ENCODE measurements around the gene OR9Q1. TPM values are rescaled to one million over a fixed set of nuclear protein-coding genes. Genes with fewer than 3 reads are reported as not detected.

OR9Q1 gene
- total and polyA plus RNA-seq, 2 of the 13 experiments (the other 11 are each of a cell fraction or from before 2014, with no cell fraction given): not detected

GRCh38 chr11:58060939-58061672, 37.4 kb downstream of the OR9Q1 start (continued):
- no peak for TF ChIP-seq ZNF34 (CRISPR knock-in tag; IDR thresholded peaks at IDR 0.05; ENCODE audit: borderline replicate concordance)
- TF ChIP-seq ZNF605 (CRISPR knock-in tag; IDR thresholded peaks at IDR 0.05): no peak
- no peak for TF ChIP-seq STAT5B (CRISPR knock-in tag; IDR thresholded peaks at IDR 0.05)
- TF ChIP-seq MTA1 (CRISPR knock-in tag; IDR thresholded peaks at IDR 0.05; ENCODE audit: borderline replicate concordance): no peak
- TF ChIP-seq ZSCAN22 (CRISPR knock-in tag; IDR thresholded peaks at IDR 0.05): no peak
- no peak for TF ChIP-seq REXO4 (CRISPR knock-in tag; IDR thresholded peaks at IDR 0.05; ENCODE audit: borderline replicate concordance)
- no peak for TF ChIP-seq SNAPC2 (CRISPR knock-in tag; IDR thresholded peaks at IDR 0.05)
- TF ChIP-seq TEF (CRISPR knock-in tag; IDR thresholded peaks at IDR 0.05): no peak
- TF ChIP-seq SRF (IDR thresholded peaks at IDR 0.05; ENCODE audit: low read depth, low read length): no peak
- no peak for TF ChIP-seq ZNF3 (CRISPR knock-in tag; IDR thresholded peaks at IDR 0.05)
- no peak for TF ChIP-seq ZNF33B (CRISPR knock-in tag; IDR thresholded peaks at IDR 0.05)
- TF ChIP-seq THAP9 (CRISPR knock-in tag; IDR thresholded peaks at IDR 0.05; ENCODE audit: borderline replicate concordance): no peak
- TF ChIP-seq SUZ12 (IDR thresholded peaks at IDR 0.05; ENCODE audit: low read depth, low read length): no peak
- no peak for TF ChIP-seq HOXA9 (CRISPR knock-in tag; IDR thresholded peaks at IDR 0.05; ENCODE audit: borderline replicate concordance)
- no peak for TF ChIP-seq MTERF4 (CRISPR knock-in tag; IDR thresholded peaks at IDR 0.05)
- TF ChIP-seq ZNF296 (CRISPR knock-in tag; conservative IDR thresholded peaks at IDR 0.05): no peak
- TF ChIP-seq NR3C1 (CRISPR knock-in tag; IDR thresholded peaks at IDR 0.05): no peak
- no peak for TF ChIP-seq ZBTB42 (CRISPR knock-in tag; IDR thresholded peaks at IDR 0.05)
- no peak for TF ChIP-seq ZNF746 (CRISPR knock-in tag; IDR thresholded peaks at IDR 0.05)
- no peak for TF ChIP-seq CREB3 (CRISPR knock-in tag; IDR thresholded peaks at IDR 0.05)
- TF ChIP-seq ZNF83 (CRISPR knock-in tag; IDR thresholded peaks at IDR 0.05; ENCODE audit: borderline replicate concordance): no peak
- TF ChIP-seq MAFK (conservative IDR thresholded peaks at IDR 0.05 in 1 of 2, IDR thresholded peaks at IDR 0.05 in 1 of 2; ENCODE audit: low read length in 2 of 2): peak in 1 of 2 experiments; percentile 19; a peak in 1 of 4 replicates
- TF ChIP-seq ZNF530 (CRISPR knock-in tag; IDR thresholded peaks at IDR 0.05; ENCODE audit: low read depth): no peak
- TF ChIP-seq ZBTB34 (CRISPR knock-in tag; IDR thresholded peaks at IDR 0.05): no peak
- TF ChIP-seq CBFB (CRISPR knock-in tag; IDR thresholded peaks at IDR 0.05): no peak
